Stomach smooth muscle (tissue), 2 donors: ENCODE results near the gene PIP4K2A.

Source experiments
- H3K27ac ChIP-seq: one replicate; pipeline ENCODE4 v1.7.0; 2013; ENCODE audit warnings: mild to moderate bottlenecking, low read length, inconsistent platforms
- H3K27me3 ChIP-seq, 2 donors: one replicate each; pipeline ENCODE4 v1.7.0; 2013; ENCODE audit warnings: low read length in 2 of 2; ENCODE audit not compliant: insufficient read depth in 2 of 2, control insufficient read depth in 1 of 2
- H3K36me3 ChIP-seq, 2 donors: one replicate each; pipeline ENCODE4 v1.7.0; 2013; ENCODE audit warnings: low read length in 2 of 2; ENCODE audit not compliant: control insufficient read depth in 2 of 2, insufficient read depth in 2 of 2
- H3K4me1 ChIP-seq: one replicate; pipeline ENCODE4 v1.7.0; 2013; ENCODE audit warnings: low read length; ENCODE audit not compliant: control insufficient read depth, insufficient read depth
- H3K4me3 ChIP-seq, 2 donors: one replicate each; pipeline ENCODE4 v1.7.0; 2013; ENCODE audit warnings: low read length in 2 of 2
- H3K9ac ChIP-seq, 2 donors: one replicate each; pipeline ENCODE4 v1.7.0; 2013; ENCODE audit warnings: low read length in 2 of 2, mild to moderate bottlenecking in 1 of 2
- H3K9me3 ChIP-seq, 2 donors: one replicate each; pipeline ENCODE4 v1.7.0; 2013; ENCODE audit warnings: low read length in 2 of 2; ENCODE audit not compliant: control insufficient read depth in 2 of 2
- donor health status: healthy.
- donor health status: Pancreatic carcinoma.

The PIP4K2A gene

DNA sequence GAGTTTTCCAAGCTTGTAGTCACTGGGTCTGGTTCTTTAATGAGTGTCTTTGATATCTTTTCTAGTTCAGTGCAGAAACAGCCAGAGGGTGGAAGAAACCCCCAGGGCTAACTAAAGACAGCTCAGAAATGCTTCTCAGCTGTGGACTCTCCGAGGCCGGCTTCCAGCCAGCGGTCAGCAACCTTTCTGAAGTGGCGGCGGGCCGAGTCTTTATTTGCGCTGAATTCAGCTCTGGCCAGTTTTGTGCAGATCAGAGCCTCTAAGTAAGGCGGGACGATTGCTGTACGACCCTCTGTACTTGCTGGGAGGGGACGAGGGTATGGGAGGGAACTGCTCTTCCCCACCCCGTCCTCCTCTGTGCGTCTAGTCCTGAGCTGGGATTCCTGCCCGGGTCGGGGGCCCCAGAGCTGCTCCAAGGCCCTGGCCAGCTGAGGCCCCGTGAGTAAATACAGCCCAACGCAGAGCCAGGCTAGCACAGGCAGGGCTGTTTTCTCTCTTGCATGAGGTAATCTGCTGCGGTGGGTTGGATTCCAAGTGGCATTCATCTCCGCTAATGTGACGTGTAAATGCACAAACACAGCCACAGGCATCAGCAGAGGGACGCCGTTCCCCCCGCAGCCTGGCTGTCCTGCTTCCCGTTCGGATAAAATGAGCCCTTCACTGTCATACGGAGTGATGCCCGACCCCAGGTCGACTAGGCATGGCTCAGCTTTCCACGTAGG, 159.8 kb downstream of the PIP4K2A start:
- no peaks in the 10 kb centered on the region for H3K27me3 ChIP-seq
- H3K4me1 ChIP-seq, result peaks cover 8% of the 10 kb centered on the region
- H3K9ac ChIP-seq, result peak overlapping the region; percentile 60 to 68
- peak overlapping the region; percentile 66 to 72 for H3K4me3 ChIP-seq
- peak overlapping the region; percentile 85 for H3K27ac ChIP-seq
- H3K36me3 ChIP-seq, result peaks cover 3 to 7% of the 10 kb centered on the region in 2 donors
- no peaks in the 10 kb centered on the region for H3K9me3 ChIP-seq

DNA sequence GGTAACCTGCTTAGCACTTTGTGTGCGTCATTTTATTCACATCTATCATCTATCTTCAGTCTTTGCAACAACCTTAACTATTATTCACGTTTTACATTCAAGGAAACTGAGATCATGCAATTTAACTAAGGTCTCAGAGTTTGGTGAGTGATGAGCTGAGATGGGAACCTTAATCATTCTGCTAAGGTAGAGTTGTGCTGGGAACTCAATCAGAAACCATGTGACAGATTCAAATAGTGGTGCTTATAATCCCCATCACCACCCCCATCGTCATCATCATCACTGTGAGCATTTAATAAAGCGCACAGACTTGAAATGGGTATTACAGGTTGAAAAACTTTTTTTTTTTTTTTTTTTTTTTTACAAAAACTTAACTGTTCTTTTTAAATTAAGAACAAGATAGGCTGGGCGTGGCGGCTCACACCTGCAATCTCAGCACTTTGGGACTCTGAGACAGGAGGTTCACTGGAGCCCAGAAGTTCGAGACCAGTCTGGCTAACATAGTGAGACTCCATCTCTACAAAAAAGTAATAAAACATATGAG, 160.9 kb downstream of the PIP4K2A start:
- no peaks in the 10 kb centered on the region for H3K9me3 ChIP-seq
- H3K27ac ChIP-seq, result peak overlapping the region; percentile 85
- no peak overlapping the region for H3K9ac ChIP-seq
- peaks cover 3 to 7% of the 10 kb centered on the region in 2 donors for H3K36me3 ChIP-seq
- H3K27me3 ChIP-seq, result no peaks in the 10 kb centered on the region
- no peak overlapping the region for H3K4me3 ChIP-seq
- peaks cover 8% of the 10 kb centered on the region for H3K4me1 ChIP-seq

- H3K27ac ChIP-seq, result no peak overlapping the region
- H3K9ac ChIP-seq, result no peak overlapping the region
- H3K4me3 ChIP-seq, result no peak overlapping the region
- H3K4me1 ChIP-seq, result peaks cover 8% of the 10 kb centered on the region
- no peaks in the 10 kb centered on the region for H3K9me3 ChIP-seq
- H3K36me3 ChIP-seq, result peaks cover 3 to 9% of the 10 kb centered on the region in 2 donors
- H3K27me3 ChIP-seq, result no peaks in the 10 kb centered on the region
Measured at GRCh38 chr10:22552888-22553378, 161.4 kb downstream of the PIP4K2A start.

DNA sequence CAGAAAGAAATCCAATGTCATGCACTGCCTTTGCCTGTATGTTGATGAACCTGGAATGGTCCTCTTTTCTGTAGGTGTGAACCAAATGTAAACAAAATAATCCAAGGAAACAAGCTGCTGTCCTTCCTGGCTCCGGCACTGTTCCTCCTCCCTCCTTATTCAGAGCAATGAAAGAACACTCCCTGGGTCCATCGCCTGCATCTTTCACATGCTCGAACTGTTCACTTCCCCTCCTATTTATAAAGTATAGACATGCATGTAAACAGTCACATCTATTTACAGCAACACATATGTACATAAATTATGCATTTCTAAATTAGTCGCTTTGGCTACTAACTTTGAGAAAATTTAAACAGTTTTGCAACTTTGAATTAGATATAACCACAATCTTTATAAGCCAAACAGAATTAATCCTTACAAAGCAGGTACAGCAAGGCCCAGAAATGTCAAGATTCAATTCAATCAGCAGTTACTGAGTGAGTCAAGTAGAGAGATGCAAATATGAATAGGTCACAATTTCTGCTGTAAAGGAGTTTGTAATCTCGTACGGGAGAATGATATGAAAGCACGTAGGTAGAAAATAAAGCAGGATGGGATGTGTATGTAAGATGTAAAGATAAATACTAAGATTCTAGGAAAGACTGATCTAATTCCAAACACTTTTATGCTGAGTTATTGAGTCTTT, 162.6 kb downstream of the PIP4K2A start:
- no peak overlapping the region for H3K4me3 ChIP-seq
- H3K4me1 ChIP-seq, result peaks cover 8% of the 10 kb centered on the region
- H3K27ac ChIP-seq, result no peak overlapping the region
- no peaks in the 10 kb centered on the region for H3K27me3 ChIP-seq
- H3K9ac ChIP-seq, result no peak overlapping the region
- peaks cover 3 to 13% of the 10 kb centered on the region in 2 donors for H3K36me3 ChIP-seq
- no peaks in the 10 kb centered on the region for H3K9me3 ChIP-seq

GRCh38 chr10:22550732-22551131, 163.6 kb downstream of the PIP4K2A start:
- peaks cover 8% of the 10 kb centered on the region for H3K4me1 ChIP-seq
- no peaks in the 10 kb centered on the region for H3K27me3 ChIP-seq
- H3K27ac ChIP-seq, result no peak overlapping the region
- no peak overlapping the region for H3K9ac ChIP-seq
- H3K9me3 ChIP-seq, result no peaks in the 10 kb centered on the region
- peaks cover 3 to 15% of the 10 kb centered on the region in 2 donors for H3K36me3 ChIP-seq
- H3K4me3 ChIP-seq, result no peak overlapping the region

DNA sequence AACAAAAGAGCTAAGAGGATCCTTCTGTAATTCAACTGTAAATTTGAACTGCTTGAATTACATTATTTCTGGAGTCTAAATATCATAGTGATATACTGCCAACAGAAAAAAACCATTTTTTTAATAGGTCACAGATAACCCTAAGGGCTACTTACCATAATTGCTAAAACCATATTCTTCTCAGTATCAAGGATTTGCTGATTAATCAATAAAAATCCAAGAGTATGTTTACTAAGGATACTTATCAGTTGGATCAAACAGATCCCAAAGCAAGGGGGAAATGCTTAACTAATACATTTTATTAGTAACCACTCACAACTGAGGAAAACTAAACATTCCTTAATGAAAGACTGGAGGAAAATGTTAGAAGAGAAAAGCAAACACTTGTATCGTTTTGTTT, 166.0 kb downstream of the PIP4K2A start:
- Histone ChIP-seq H3K36me3 (peaks cover 3 to 15% of the 10 kb centered on the region in 2 donors), H3K9ac (no peak overlapping the region), H3K27me3 (no peaks in the 10 kb centered on the region), H3K9me3 (no peaks in the 10 kb centered on the region), H3K27ac (no peak overlapping the region), H3K4me3 (no peak overlapping the region), H3K4me1 (no peaks in the 10 kb centered on the region)

DNA sequence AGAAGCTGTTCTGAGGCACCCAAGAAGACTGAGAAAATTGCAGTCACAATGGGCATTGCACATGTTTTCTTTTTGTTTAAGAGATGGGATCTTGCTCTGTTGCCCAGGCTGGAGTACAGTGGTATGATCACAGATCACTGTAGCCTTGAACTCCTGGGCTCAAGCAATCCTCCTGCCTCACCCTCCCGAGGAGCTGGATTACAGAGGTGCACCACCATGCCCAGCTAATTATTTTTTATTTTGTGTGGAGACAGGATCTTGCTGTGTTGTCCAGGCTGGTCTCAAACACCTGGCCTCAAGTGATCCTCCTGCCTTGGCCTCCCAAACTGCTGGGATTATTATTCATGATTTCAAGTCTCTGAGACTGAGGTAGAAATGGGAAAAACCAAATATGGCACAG, 168.7 kb downstream of the PIP4K2A start:
- Histone ChIP-seq H3K4me1 (no peaks in the 10 kb centered on the region), H3K9ac (no peak overlapping the region), H3K27me3 (no peaks in the 10 kb centered on the region), H3K4me3 (no peak overlapping the region), H3K9me3 (no peaks in the 10 kb centered on the region), H3K36me3 (peaks cover 24 to 31% of the 10 kb centered on the region in 2 donors), H3K27ac (no peak overlapping the region)

GRCh38 chr10:22544325-22545068, 169.9 kb downstream of the PIP4K2A start:
- no peaks in the 10 kb centered on the region for H3K9me3 ChIP-seq
- no peak overlapping the region for H3K27ac ChIP-seq
- no peaks in the 10 kb centered on the region for H3K27me3 ChIP-seq
- H3K4me3 ChIP-seq, result no peak overlapping the region
- no peaks in the 10 kb centered on the region for H3K4me1 ChIP-seq
- H3K9ac ChIP-seq, result no peak overlapping the region
- H3K36me3 ChIP-seq, result peaks cover 27 to 30% of the 10 kb centered on the region in 2 donors

DNA sequence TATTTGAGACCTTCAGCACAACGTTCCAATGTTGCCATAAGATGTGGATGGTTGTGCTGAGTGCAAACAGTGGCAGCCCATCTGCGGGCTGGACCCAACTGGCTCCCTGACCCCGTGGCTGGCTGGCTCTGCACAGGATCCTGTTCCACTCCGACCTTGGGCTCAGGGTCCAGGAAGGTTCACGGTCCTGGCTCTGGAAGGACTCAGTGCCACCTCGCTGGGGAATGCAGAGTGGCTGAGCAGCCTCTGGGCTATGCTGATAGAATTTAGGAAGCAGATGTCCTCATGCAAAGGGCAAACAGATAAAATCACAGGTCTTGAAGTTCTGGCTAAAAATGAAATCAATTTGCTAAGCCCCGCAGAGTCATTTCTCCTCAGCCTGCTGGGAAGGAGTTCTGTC, 171.6 kb downstream of the PIP4K2A start:
- Histone ChIP-seq H3K36me3 (peaks cover 31 to 35% of the 10 kb centered on the region in 2 donors), H3K9ac (no peak overlapping the region)

GRCh38 chr10:22541900-22542299, 172.5 kb downstream of the PIP4K2A start:
- Histone ChIP-seq H3K9ac (no peak overlapping the region), H3K27ac (no peak overlapping the region), H3K9me3 (no peaks in the 10 kb centered on the region), H3K4me3 (no peak overlapping the region), H3K36me3 (peaks cover 32 to 36% of the 10 kb centered on the region in 2 donors), H3K4me1 (no peaks in the 10 kb centered on the region), H3K27me3 (no peaks in the 10 kb centered on the region)

More for the DNA sequence above, 171.6 kb downstream of the PIP4K2A start:
- Histone ChIP-seq H3K4me3 (no peak overlapping the region), H3K27me3 (no peaks in the 10 kb centered on the region), H3K27ac (no peak overlapping the region), H3K9me3 (no peaks in the 10 kb centered on the region), H3K4me1 (no peaks in the 10 kb centered on the region)
